ENCODE data around the gene TMEM235.

Gene TMEM235

DNA sequence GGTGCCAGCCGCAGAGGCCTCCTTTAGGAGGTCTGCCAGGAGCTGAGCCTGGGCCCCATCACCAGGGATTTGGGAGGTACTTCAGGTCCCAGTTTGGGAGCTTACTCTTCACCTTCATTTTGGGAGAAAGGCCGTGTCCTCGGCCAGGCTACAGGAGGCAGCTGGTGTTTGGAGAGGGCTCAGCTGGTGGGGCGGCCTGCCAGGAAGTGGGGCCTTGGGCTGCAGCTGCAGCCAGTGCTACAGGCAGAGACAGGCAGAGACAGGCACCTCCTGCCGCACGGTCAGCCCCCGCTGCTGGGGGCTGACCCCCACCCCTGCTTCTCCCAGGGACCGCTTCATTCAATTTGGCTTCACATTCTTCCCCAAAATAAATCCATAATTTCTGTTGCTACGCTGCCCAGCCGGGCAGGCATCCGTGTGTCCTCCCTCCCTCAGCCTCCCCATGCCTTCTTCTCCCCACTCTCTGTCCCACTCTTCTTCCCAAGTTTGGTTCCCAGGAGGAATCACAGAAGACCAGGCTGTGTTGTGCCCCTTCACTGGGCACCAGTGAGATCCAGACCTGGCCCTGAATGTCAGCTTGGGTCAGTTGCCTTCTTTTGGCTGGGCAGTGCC, 6.1 kb downstream of the TMEM235 start:
- H3K36me3 ChIP-seq (ENCODE audit: control insufficient read depth in 1 of 2, insufficient read depth in 2 of 2, low read depth in 1 of 2, low read length in 2 of 2) = peaks cover 0 to 5% of the 10 kb centered on the region in 2 experiments

DNA sequence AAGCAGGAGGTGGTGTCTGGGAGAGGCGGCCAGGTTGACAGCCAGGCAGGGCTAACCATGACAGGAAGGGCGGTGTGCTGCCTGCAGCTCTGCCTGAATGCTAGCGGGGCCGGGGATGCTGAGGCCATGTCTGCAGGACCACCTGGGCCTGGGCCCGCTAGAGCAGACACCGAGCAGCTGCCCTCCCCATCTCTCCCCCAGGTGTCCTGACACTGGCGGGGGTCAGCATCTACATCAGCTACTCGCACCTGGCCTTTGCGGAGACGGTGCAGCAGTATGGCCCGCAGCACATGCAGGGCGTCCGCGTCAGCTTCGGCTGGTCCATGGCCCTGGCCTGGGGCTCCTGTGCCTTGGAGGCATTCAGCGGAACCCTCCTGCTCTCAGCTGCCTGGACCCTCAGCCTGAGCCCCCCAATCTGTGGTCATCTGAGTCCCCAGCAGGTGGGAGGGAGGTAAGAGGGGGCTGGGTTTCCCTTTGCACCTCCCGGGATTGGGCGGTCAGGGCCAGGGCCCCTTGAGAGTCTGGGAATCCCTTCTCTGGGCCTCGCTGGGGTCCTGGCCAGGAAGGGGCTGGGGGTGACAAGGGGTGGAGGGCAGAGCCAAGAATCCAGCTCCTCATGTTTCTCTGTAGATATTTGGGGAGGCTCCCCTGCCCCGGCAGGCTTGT, 7.5 kb downstream of the TMEM235 start:
- Histone ChIP-seq H3K9me3 (ENCODE audit: control insufficient read depth, low read length) (no peaks in the 10 kb centered on the region), H2BK5ac (ENCODE audit: low read depth, low read length, poor library complexity, severe bottlenecking) (no peak overlapping the region), H4K8ac (ENCODE audit: low read length) (no peak overlapping the region), H3K14ac (ENCODE audit: low read length in 2 of 2) (no peak overlapping the region), H2AK5ac (ENCODE audit: low read length, severe bottlenecking) (no peak overlapping the region), H2BK12ac (ENCODE audit: low read length in 2 of 2) (no peak overlapping the region), H3K27ac (ENCODE audit: low read length, poor library complexity, severe bottlenecking) (no peak overlapping the region), H3K4me1 (ENCODE audit: control insufficient read depth, insufficient read depth, low read depth, low read length) (peaks cover 23% of the 10 kb centered on the region), H3K23ac (ENCODE audit: low read length in 2 of 2) (no peak overlapping the region), H4K91ac (ENCODE audit: low read length) (no peak overlapping the region), H3K27me3 (ENCODE audit: control insufficient read depth in 1 of 2, insufficient read depth in 1 of 2, low read length in 2 of 2) (peaks cover 0 to 28% of the 10 kb centered on the region in 2 experiments), H2BK15ac (ENCODE audit: low read depth, poor library complexity, severe bottlenecking) (no peak overlapping the region), H3K79me1 (replicated peaks; ENCODE audit: low read length, poor library complexity, severe bottlenecking) (no peaks in the 10 kb centered on the region), H3K36me3 (ENCODE audit: control insufficient read depth in 1 of 2, insufficient read depth in 2 of 2, low read depth in 1 of 2, low read length in 2 of 2) (peaks cover 0 to 3% of the 10 kb centered on the region in 2 experiments), H2AFZ (ENCODE audit: low read depth, low read length) (no peak overlapping the region), H3K4me3 (ENCODE audit: insufficient read depth in 1 of 2, low read depth in 1 of 2, low read length in 2 of 2) (no peak overlapping the region), H3K4ac (ENCODE audit: low read depth in 1 of 2, low read length in 2 of 2) (no peak overlapping the region), H3K4me2 (ENCODE audit: low read length, poor library complexity, severe bottlenecking) (no peak overlapping the region), H2BK120ac (ENCODE audit: low read depth, low read length) (no peak overlapping the region), H3K18ac (ENCODE audit: low read depth in 1 of 2, low read length in 2 of 2) (no peak overlapping the region), H3K9ac (ENCODE audit: low read length) (no peak overlapping the region)
- no peak for DNase-seq
- WGBS = 85% methylated on average over 20 of the region's 20 CpGs

More for the DNA sequence above, 6.1 kb downstream of the TMEM235 start:
- Histone ChIP-seq H3K4me1 (ENCODE audit: control insufficient read depth, insufficient read depth, low read depth, low read length) (peaks cover 16% of the 10 kb centered on the region), H2AK5ac (ENCODE audit: low read length, severe bottlenecking) (no peak overlapping the region), H2BK120ac (ENCODE audit: low read depth, low read length) (no peak overlapping the region), H2BK5ac (ENCODE audit: low read depth, low read length, poor library complexity, severe bottlenecking) (no peak overlapping the region), H3K14ac (ENCODE audit: low read length in 2 of 2) (peak overlapping the region in 1 of 2 experiments; percentile 18), H2BK15ac (ENCODE audit: low read depth, poor library complexity, severe bottlenecking) (no peak overlapping the region), H3K4ac (ENCODE audit: low read depth in 1 of 2, low read length in 2 of 2) (no peak overlapping the region), H3K79me1 (replicated peaks; ENCODE audit: low read length, poor library complexity, severe bottlenecking) (no peaks in the 10 kb centered on the region), H3K9me3 (ENCODE audit: control insufficient read depth, low read length) (no peaks in the 10 kb centered on the region), H3K23ac (ENCODE audit: low read length in 2 of 2) (no peak overlapping the region), H3K27me3 (ENCODE audit: control insufficient read depth in 1 of 2, insufficient read depth in 1 of 2, low read length in 2 of 2) (peaks cover 4 to 38% of the 10 kb centered on the region in 2 experiments), H3K18ac (ENCODE audit: low read depth in 1 of 2, low read length in 2 of 2) (no peak overlapping the region), H2AFZ (ENCODE audit: low read depth, low read length) (no peak overlapping the region), H3K4me2 (ENCODE audit: low read length, poor library complexity, severe bottlenecking) (no peak overlapping the region), H4K91ac (ENCODE audit: low read length) (no peak overlapping the region), H3K9ac (ENCODE audit: low read length) (no peak overlapping the region), H3K27ac (ENCODE audit: low read length, poor library complexity, severe bottlenecking) (no peak overlapping the region), H2BK12ac (ENCODE audit: low read length in 2 of 2) (no peak overlapping the region), H4K8ac (ENCODE audit: low read length) (no peak overlapping the region), H3K4me3 (ENCODE audit: insufficient read depth in 1 of 2, low read depth in 1 of 2, low read length in 2 of 2) (no peak overlapping the region)
- no peak for DNase-seq
- 77% methylated on average over 11 of the region's 11 CpGs for WGBS

GRCh38 chr17:78239489-78239931, 8.1 kb downstream of the TMEM235 start:
- no peak overlapping the region for H3K14ac ChIP-seq (ENCODE audit: low read length in 2 of 2)

DNA sequence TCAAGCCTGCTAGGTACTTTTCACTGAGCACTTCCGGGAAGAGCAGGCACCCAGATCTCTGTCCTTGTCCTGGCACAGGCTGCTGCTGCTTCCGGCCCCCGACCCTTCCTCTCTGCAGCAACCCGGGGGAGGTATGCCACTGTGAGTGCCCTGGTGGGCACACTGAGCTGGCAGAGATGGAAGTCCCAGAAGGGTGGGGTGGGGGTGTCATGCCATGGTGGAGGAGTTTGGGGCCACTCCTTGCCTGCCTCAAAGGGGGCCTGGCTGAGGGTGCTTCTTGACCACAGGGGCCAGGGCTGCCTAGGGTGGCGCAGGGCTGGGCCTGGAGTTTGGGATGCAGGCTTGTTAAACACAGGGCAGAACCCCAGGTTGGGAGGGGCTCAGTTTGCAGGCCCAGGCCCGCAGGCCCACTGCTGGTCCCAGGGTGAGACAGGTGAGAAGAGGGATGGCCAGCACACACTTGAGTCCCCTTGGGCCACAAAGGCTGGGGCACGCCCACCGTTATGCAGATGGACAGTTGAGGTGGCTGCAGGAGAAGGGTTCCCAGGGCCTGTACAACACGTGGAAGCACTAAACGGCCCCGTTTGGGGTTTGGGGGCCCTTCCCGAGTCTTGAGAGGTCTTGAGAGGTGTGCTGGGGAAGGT, 8.7 kb downstream of the TMEM235 start:
- H3K4me2 ChIP-seq (ENCODE audit: low read length, poor library complexity, severe bottlenecking) = no peak overlapping the region
- H3K23ac ChIP-seq (ENCODE audit: low read length in 2 of 2) = no peak overlapping the region
- H4K91ac ChIP-seq (ENCODE audit: low read length) = no peak overlapping the region
- H3K14ac ChIP-seq (ENCODE audit: low read length in 2 of 2) = no peak overlapping the region
- no peak overlapping the region for H4K8ac ChIP-seq (ENCODE audit: low read length)
- no peak overlapping the region for H3K18ac ChIP-seq (ENCODE audit: low read depth in 1 of 2, low read length in 2 of 2)
- no peak overlapping the region for H2AK5ac ChIP-seq (ENCODE audit: low read length, severe bottlenecking)
- peaks cover 23% of the 10 kb centered on the region for H3K4me1 ChIP-seq (ENCODE audit: control insufficient read depth, insufficient read depth, low read depth, low read length)
- 83% methylated on average over 9 of the region's 12 CpGs for WGBS
- H2BK12ac ChIP-seq (ENCODE audit: low read length in 2 of 2) = no peak overlapping the region
- no peak overlapping the region for H2BK15ac ChIP-seq (ENCODE audit: low read depth, poor library complexity, severe bottlenecking)
- H3K36me3 ChIP-seq (ENCODE audit: control insufficient read depth in 1 of 2, insufficient read depth in 2 of 2, low read depth in 1 of 2, low read length in 2 of 2) = no peaks in the 10 kb centered on the region
- no peak overlapping the region for H3K4ac ChIP-seq (ENCODE audit: low read depth in 1 of 2, low read length in 2 of 2)
- no peak overlapping the region for H2BK5ac ChIP-seq (ENCODE audit: low read depth, low read length, poor library complexity, severe bottlenecking)
- no peak overlapping the region for H3K9ac ChIP-seq (ENCODE audit: low read length)
- H3K79me1 ChIP-seq (replicated peaks; ENCODE audit: low read length, poor library complexity, severe bottlenecking) = no peaks in the 10 kb centered on the region
- no peak overlapping the region for H3K4me3 ChIP-seq (ENCODE audit: insufficient read depth in 1 of 2, low read depth in 1 of 2, low read length in 2 of 2)
- no peak overlapping the region for H2AFZ ChIP-seq (ENCODE audit: low read depth, low read length)
- no peak overlapping the region for H2BK120ac ChIP-seq (ENCODE audit: low read depth, low read length)
- DNase-seq = no peak
- H3K27ac ChIP-seq (ENCODE audit: low read length, poor library complexity, severe bottlenecking) = no peak overlapping the region
- peaks cover 0 to 26% of the 10 kb centered on the region in 2 experiments for H3K27me3 ChIP-seq (ENCODE audit: control insufficient read depth in 1 of 2, insufficient read depth in 1 of 2, low read length in 2 of 2)
- H3K9me3 ChIP-seq (ENCODE audit: control insufficient read depth, low read length) = no peaks in the 10 kb centered on the region

More at GRCh38 chr17:78239489-78239931, 8.1 kb downstream of the TMEM235 start:
- Histone ChIP-seq H3K79me1 (replicated peaks; ENCODE audit: low read length, poor library complexity, severe bottlenecking) (no peaks in the 10 kb centered on the region), H2AK5ac (ENCODE audit: low read length, severe bottlenecking) (no peak overlapping the region), H3K4me2 (ENCODE audit: low read length, poor library complexity, severe bottlenecking) (no peak overlapping the region), H3K9ac (ENCODE audit: low read length) (no peak overlapping the region), H4K8ac (ENCODE audit: low read length) (no peak overlapping the region), H3K4me1 (ENCODE audit: control insufficient read depth, insufficient read depth, low read depth, low read length) (peaks cover 23% of the 10 kb centered on the region), H2BK5ac (ENCODE audit: low read depth, low read length, poor library complexity, severe bottlenecking) (no peak overlapping the region), H2BK12ac (ENCODE audit: low read length in 2 of 2) (no peak overlapping the region), H3K18ac (ENCODE audit: low read depth in 1 of 2, low read length in 2 of 2) (no peak overlapping the region), H3K27ac (ENCODE audit: low read length, poor library complexity, severe bottlenecking) (no peak overlapping the region), H3K4me3 (ENCODE audit: insufficient read depth in 1 of 2, low read depth in 1 of 2, low read length in 2 of 2) (no peak overlapping the region), H2AFZ (ENCODE audit: low read depth, low read length) (no peak overlapping the region), H3K9me3 (ENCODE audit: control insufficient read depth, low read length) (no peaks in the 10 kb centered on the region), H4K91ac (ENCODE audit: low read length) (no peak overlapping the region), H2BK15ac (ENCODE audit: low read depth, poor library complexity, severe bottlenecking) (no peak overlapping the region), H3K27me3 (ENCODE audit: control insufficient read depth in 1 of 2, insufficient read depth in 1 of 2, low read length in 2 of 2) (peaks cover 0 to 26% of the 10 kb centered on the region in 2 experiments), H3K36me3 (ENCODE audit: control insufficient read depth in 1 of 2, insufficient read depth in 2 of 2, low read depth in 1 of 2, low read length in 2 of 2) (peaks cover 0 to under 1% of the 10 kb centered on the region in 2 experiments), H3K23ac (ENCODE audit: low read length in 2 of 2) (no peak overlapping the region), H3K4ac (ENCODE audit: low read depth in 1 of 2, low read length in 2 of 2) (no peak overlapping the region), H2BK120ac (ENCODE audit: low read depth, low read length) (no peak overlapping the region)
- 81% methylated on average over 8 of the region's 9 CpGs for WGBS
- no peak for DNase-seq
